ENCODE results near the gene GIPC1. TPM values are rescaled to one million over a fixed set of nuclear protein-coding genes. Genes with fewer than 3 reads are reported as not detected.
"Not testable (repeated sequence)": the region's sequence is repeated elsewhere in the genome, so short reads cannot be mapped to it uniquely, and the experiment has no call there.

GIPC1 gene, protein sequence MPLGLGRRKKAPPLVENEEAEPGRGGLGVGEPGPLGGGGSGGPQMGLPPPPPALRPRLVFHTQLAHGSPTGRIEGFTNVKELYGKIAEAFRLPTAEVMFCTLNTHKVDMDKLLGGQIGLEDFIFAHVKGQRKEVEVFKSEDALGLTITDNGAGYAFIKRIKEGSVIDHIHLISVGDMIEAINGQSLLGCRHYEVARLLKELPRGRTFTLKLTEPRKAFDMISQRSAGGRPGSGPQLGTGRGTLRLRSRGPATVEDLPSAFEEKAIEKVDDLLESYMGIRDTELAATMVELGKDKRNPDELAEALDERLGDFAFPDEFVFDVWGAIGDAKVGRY
- total RNA-seq, result 10 to 100 TPM; 28.7 to 92.0 (median 49.2) TPM

DNA sequence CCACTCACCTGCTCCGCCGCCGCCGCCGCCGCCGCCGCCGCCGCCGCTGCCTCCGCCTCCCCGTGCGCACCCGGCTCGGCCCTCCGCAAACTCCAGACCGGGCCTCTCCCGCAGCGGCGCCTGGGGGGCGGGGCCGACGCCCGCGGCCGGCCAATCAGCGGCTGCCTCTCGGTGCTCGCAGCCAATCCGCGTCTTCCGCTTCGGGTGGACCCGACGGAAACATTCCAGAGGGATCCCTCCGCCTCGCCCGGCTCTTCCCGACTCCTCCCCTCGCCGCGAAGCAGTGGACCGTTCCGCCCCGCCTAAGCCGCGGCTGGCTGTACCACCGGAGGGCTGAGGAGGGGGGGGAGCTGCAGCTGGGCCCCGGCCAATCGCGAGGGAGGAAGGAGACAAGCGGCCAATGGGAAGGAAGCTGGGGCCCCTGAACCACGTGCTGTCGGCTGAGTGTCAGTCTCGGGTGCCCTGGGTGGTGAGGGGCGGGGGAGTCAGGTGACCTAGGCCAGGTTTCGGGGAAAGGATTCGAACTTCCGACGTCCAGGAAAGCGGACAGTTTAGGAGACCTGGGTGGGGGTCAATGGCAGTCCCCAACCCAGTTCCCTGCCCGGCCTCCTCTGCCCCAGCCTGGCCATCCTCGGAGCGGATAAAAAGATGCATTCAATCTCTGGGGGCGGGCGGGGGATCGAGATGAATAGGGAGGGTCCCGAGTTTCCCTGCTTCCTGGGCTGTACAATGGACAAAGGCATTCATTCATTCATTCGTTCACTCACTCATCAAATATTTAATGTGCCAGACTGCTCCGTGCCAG lies at the start of gene GIPC1:
GIPC1 (minus strand) TSS at position 99 of the 805 bp plus-strand sequence. CDS start 13,151 bp downstream, outside the sequence.
- in situ Hi-C loops (cut with MboI; ENCODE audit: low pct_unique_long_range_greater_than_20kb in 2 of 9, low sequenced_read_pairs in 9 of 9, unreplicated experiment in 9 of 9), result no loop called here

DNA sequence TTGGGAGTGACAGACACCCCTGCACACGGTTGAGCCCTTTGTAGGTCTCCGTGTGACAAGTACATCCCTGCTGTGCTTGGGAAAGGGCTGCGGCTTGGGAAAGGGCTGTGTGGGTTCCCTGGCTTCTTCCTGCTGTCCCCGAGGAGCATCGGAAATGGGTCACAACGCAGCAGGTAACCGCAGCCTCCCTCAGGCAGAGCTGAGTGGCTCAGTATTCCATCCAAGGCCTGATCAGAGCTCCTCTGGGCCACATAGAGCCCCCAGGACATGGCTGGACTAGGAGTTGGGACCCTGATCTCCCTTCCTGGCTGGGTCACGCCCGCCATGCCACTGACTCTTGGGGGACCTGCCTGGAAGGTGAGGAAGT lies 49.8 kb upstream of the GIPC1 start:
- in situ Hi-C loops (cut with MboI; ENCODE audit: low pct_unique_long_range_greater_than_20kb in 2 of 9, low sequenced_read_pairs in 9 of 9, unreplicated experiment in 9 of 9), result no loop called here
- ATAC-seq (replicated peaks in 6 of 8), result no peak
- WGBS, 10 experiments, result 40 to 100% (median 78%) methylated on average over 1 to 4 of the region's 9 CpGs; no CpG with 5 or more reads in 4 of the 10 experiments
- Histone ChIP-seq H3K4me3 (no peak overlapping the region), H3K4me1 (replicated peaks in 1 of 2) (no peaks in the 10 kb centered on the region), H3K27ac (no peak overlapping the region)

More for the DNA sequence above, at the start of gene GIPC1:
- H3K4me3 ChIP-seq, result peak within 1 kb of the TSS; percentile 43 to 68 (median 56)
- peaks cover 5 to 11% of the 10 kb centered on the region in 2 donors for H3K4me1 ChIP-seq (replicated peaks in 1 of 2)
- peak; percentile 90 to 96 (median 94) for ATAC-seq (replicated peaks in 6 of 8)
- 0 to 80% (median 27%) methylated on average over 1 to 9 of the region's 71 CpGs; no CpG with 5 or more reads in 3 of the 10 experiments for WGBS, 10 experiments
- H3K27ac ChIP-seq, result peak within 1 kb of the TSS in 1 of 2 donors; percentile 16

DNA sequence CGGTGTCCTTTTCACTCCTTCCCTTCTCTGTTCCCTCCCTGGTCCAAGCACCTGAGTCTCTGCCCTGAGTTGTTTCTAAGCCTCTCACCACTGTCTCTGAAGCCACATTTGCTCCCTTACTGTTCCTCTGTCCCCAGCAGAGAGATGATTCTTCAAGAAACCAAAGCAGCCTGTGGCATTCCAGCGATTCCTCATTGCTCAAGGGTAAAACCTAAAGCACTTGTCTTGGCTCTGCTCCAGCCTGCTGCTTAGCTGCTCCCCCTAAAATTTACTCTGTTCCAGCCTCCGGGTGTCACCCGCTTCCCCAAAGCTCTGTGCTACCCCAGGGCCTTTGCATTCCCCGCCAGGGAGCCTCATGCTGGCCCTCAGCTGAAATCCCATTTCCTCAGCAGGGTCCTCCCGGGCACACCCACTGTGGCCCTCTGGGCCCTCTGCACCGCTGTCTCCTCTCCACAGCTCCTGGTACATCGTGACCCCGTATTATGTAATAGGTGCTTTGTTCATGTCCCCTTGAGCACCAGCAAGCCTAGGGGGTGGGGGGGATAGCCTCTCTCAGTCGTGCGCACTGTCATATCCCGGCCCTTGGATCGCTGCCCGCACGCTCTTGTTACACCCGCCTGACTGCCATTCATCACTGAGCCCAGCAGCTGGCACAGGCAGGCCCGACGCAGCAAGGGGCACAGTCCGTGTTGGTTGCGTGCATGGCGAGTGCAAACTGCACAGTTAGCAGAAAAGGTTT lies 49.2 kb upstream of the GIPC1 start:
- Histone ChIP-seq H3K4me1 (replicated peaks in 1 of 2) (no peaks in the 10 kb centered on the region), H3K4me3 (no peak overlapping the region), H3K27ac (no peak overlapping the region)
- in situ Hi-C loops (cut with MboI; ENCODE audit: low pct_unique_long_range_greater_than_20kb in 2 of 9, low sequenced_read_pairs in 9 of 9, unreplicated experiment in 9 of 9), result no loop called here
- WGBS, 10 experiments, result 50 to 100% (median 90%) methylated on average over 1 to 16 of the region's 21 CpGs; no CpG with 5 or more reads in 3 of the 10 experiments
- peak in 3 of 8 experiments; percentile 14 to 67 (median 32) for ATAC-seq (replicated peaks in 6 of 8)

DNA sequence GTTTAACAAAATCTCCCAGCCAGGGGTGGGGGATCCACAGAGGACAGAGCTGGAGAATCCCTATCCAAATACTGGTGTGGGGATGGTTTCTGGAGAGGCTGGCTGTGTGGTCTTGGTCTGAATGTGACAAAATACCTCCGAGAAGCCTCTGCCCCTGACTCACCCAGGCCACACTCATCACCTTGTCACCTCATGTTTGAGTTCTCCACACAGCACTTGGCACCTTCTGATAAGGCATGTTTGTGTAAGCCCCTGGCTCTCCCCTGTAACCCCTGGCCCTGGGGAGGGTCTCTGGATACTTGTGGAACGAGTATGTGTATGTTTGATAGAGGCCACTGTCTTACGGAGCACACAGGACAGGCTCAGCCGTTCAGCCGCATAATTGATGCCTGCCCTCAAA lies 48.1 kb upstream of the GIPC1 start:
- in situ Hi-C loops (cut with MboI; ENCODE audit: low pct_unique_long_range_greater_than_20kb in 2 of 9, low sequenced_read_pairs in 9 of 9, unreplicated experiment in 9 of 9), result no loop called here
- ATAC-seq (replicated peaks in 6 of 8), result no peak
- Histone ChIP-seq H3K4me3 (no peak overlapping the region), H3K4me1 (replicated peaks in 1 of 2) (no peaks in the 10 kb centered on the region), H3K27ac (peak overlapping the region in 1 of 2 donors; percentile 30)
- 84 to 100% (median 98%) methylated on average over 1 to 5 of the region's 5 CpGs; no CpG with 5 or more reads in 6 of the 10 experiments for WGBS, 10 experiments

DNA sequence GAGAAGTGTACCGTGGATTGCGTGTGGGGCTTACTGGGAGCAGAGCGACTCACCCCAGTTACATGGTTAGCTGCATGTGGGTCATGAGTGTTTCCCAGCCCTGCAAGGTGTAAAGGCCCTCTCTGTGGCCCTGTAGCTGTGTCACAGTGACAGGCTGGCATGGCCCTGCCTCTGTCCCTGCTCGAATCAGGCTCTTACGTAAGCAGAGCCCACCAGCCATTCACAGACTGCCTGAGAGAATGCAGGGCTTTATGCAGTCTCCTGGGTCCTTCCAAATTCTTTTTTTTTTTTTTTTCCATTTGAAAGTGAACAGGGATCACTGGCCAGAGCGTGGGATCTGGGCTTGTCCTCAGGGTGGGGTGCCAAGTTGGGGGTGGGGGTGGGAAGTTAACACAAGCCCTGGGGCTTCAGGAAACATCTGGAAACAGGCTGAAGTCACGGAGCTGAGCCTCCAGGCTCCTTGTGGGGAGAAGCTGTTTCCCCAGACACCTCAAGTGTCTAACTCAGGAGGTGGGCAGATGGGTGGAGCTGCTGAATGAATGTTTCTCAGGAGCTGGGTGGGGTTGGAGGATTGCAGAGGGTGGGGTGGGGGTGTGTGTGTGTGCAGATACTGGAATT lies 46.9 kb upstream of the GIPC1 start:
- peak in 5 of 8 experiments; percentile 35 to 93 (median 88) for ATAC-seq (replicated peaks in 6 of 8)
- in situ Hi-C loops (cut with MboI; ENCODE audit: low pct_unique_long_range_greater_than_20kb in 2 of 9, low sequenced_read_pairs in 9 of 9, unreplicated experiment in 9 of 9), result no loop called here
- Histone ChIP-seq H3K27ac (no peak overlapping the region), H3K4me3 (no peak overlapping the region), H3K4me1 (replicated peaks in 1 of 2) (peaks cover 0 to 2% of the 10 kb centered on the region in 2 donors)
- 17 to 82% (median 38%) methylated on average over 1 to 5 of the region's 7 CpGs; no CpG with 5 or more reads in 5 of the 10 experiments for WGBS, 10 experiments

DNA sequence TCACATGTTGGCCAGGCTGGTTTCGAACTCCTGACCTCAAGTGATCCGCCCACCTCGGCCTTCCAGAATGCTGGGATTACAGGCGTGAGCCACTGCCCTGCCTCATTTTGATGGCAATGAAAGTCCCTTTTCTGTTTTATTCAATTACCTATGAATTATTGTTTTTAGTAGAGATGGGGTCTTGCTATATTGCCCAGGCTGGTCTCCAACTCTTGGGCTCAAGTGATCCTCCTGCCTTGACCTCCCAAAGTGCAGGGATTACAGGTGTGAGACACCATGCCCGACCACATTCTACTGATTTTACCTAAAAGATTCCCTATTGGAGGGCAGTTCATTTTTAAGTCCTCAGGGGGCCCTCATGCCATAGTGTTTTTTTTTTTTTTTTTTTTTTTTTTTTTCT lies 46.1 kb upstream of the GIPC1 start:
- H3K4me3 ChIP-seq; in situ Hi-C loops (cut with MboI; ENCODE audit: low pct_unique_long_range_greater_than_20kb in 2 of 9, low sequenced_read_pairs in 9 of 9, unreplicated experiment in 9 of 9); ATAC-seq (replicated peaks in 6 of 8); H3K27ac ChIP-seq; H3K4me1 ChIP-seq (replicated peaks in 1 of 2): not testable (repeated sequence)
- WGBS, 10 experiments, result 17 to 84% (median 79%) methylated on average over 1 to 5 of the region's 5 CpGs; no CpG with 5 or more reads in 2 of the 10 experiments

DNA sequence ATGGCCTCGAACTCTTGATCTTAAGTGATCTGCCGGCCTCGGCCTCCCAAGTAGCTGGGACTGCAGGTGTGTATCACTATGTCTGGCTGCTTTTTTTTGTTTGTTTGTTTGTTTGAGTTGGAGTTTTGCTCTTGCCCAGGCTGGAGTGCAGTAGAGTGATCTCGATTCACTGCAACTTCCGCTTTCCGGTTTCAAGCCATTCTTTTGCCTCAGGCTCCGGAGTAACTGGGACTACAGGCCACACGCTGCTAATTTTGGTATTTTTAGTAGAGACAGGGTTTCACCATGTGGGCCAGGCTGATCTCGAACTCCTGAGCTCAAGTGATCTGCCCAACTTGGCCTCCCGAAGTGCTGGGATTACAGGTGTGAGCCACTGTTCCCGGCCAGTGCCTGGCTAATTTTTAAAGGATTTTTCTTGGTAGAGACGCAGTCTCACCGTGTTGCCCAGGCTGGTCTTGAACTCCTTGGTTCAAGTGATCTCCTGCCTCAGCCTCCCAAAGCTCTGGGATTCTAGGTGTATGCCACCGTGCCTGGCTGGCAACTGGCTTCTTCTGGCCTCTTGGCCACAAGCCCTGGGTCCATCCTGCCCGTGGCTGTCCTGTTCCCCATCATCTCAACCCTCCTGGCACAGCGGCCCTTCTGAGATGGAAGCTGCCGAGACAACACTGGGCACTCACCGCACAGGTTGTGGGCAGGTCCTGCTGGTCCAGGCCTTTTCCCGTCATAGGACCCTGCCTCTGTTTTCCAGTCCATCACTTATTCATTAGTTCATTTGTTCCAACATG lies 45.0 kb upstream of the GIPC1 start:
- Histone ChIP-seq H3K4me1 (replicated peaks in 1 of 2) (peaks cover 7 to 12% of the 10 kb centered on the region in 2 donors), H3K27ac (no peak overlapping the region), H3K4me3 (no peak overlapping the region)
- ATAC-seq (replicated peaks in 6 of 8), result no peak
- in situ Hi-C loops (cut with MboI; ENCODE audit: low pct_unique_long_range_greater_than_20kb in 2 of 9, low sequenced_read_pairs in 9 of 9, unreplicated experiment in 9 of 9), result no loop called here
- WGBS, 10 experiments, result 92 to 100% (median 96%) methylated on average over 1 to 14 of the region's 19 CpGs; no CpG with 5 or more reads in 1 of the 10 experiments

DNA sequence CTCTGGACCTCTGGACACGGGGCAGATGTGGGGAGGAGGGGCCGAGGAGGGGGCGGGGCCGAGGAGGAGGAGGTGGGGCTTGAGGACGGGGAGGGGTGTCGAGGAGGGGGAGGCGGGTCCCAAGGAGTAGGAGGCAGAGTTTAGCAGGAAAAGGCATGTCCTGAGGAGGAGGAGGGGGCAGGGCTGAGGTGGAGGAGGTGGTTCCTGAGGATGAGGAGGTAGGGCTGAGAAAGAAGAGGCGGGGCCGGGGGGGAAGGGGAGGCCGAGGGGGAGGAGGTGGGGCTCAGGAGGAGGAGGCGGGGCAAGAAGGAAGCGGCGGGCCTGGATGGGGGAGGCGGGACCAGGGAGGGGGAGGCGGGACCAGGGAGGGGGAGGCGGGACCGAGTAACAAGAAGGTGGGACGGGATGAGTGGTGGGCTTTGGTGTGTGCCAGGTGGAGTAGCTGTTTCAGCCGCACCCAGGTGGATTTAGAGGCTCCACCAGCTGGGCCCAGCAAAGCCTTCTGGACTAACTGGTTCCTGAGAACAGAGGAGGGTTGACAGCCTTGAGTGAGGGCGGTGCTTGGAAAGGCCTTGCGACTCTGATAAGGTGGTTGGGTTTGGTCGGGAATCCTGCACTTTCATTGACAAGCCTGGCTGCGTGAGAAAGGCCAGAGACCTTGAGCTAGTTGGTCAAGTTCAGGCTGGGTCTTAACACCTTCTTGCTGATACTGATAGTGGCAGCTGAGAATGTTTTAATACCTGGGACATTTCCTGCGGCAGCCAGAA lies 41.2 kb upstream of the GIPC1 start:
- no peak overlapping the region for H3K27ac ChIP-seq
- peak; percentile 42 to 95 (median 72) for ATAC-seq (replicated peaks in 6 of 8)
- peaks cover 7 to 12% of the 10 kb centered on the region in 2 donors for H3K4me1 ChIP-seq (replicated peaks in 1 of 2)
- in situ Hi-C loops (cut with MboI; ENCODE audit: low pct_unique_long_range_greater_than_20kb in 2 of 9, low sequenced_read_pairs in 9 of 9, unreplicated experiment in 9 of 9), result no loop called here
- peak overlapping the region in 1 of 5 donors; percentile 20 for H3K4me3 ChIP-seq
- 0 to 100% (median 75%) methylated on average over 1 to 4 of the region's 24 CpGs; no CpG with 5 or more reads in 4 of the 10 experiments for WGBS, 10 experiments

DNA sequence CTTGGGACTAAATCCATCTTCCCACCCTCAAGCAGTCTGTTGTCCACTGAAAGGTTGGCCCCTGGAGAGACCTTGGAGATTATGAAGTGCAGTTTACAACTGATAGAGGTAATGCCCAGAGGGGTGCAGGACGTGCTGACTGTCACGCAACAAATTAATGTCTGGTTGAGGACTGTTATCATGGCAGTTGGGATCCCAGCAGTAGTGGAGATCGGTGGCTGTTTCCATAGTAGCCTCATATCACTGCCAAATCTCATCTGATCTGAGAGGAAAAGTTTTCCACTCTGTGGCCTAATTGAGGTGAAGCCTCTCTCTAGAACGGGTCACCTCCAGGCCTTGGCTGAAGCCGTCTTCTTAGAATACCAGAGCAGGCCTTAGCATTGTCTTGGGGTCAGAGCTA lies 37.5 kb upstream of the GIPC1 start:
- no peak for ATAC-seq (replicated peaks in 6 of 8)
- no peak overlapping the region for H3K27ac ChIP-seq
- in situ Hi-C loops (cut with MboI; ENCODE audit: low pct_unique_long_range_greater_than_20kb in 2 of 9, low sequenced_read_pairs in 9 of 9, unreplicated experiment in 9 of 9), result no loop called here

DNA sequence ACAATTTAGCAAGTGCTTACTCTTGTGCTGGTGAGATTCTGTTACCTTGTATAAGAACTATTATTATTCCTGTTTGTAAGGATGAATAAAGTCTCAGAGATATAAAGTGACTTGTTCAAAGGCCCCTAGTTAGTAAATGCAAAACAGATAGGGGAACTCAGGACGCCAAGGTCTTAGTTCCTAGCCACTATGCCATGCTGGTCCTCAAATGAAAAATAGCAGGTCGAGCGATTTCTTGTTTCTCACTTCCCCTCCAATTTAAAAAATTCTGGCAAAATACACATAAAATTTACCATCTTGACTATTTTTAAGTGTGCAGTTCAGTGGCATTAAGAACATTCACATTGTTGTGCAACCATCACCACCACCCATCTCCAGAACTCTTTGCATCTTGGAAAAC lies 34.6 kb upstream of the GIPC1 start:
- Histone ChIP-seq H3K4me3 (peak overlapping the region; percentile 57 to 87 (median 74)), H3K4me1 (replicated peaks in 1 of 2) (peaks cover 4 to 7% of the 10 kb centered on the region in 2 donors), H3K27ac (no peak overlapping the region)
- no peak for ATAC-seq (replicated peaks in 6 of 8)
- WGBS, 10 experiments, result 0 to 100% (median 62%) methylated on average over 1 to 3 of the region's 3 CpGs; no CpG with 5 or more reads in 1 of the 10 experiments
- in situ Hi-C loops (cut with MboI; ENCODE audit: low pct_unique_long_range_greater_than_20kb in 2 of 9, low sequenced_read_pairs in 9 of 9, unreplicated experiment in 9 of 9), result no loop called here

More for the DNA sequence above, 37.5 kb upstream of the GIPC1 start:
- Histone ChIP-seq H3K4me3 (no peak overlapping the region), H3K4me1 (replicated peaks in 1 of 2) (peaks cover 14 to 16% of the 10 kb centered on the region in 2 donors)
- 81 to 100% (median 89%) methylated on average over 1 to 5 of the region's 5 CpGs; no CpG with 5 or more reads in 2 of the 10 experiments for WGBS, 10 experiments

DNA sequence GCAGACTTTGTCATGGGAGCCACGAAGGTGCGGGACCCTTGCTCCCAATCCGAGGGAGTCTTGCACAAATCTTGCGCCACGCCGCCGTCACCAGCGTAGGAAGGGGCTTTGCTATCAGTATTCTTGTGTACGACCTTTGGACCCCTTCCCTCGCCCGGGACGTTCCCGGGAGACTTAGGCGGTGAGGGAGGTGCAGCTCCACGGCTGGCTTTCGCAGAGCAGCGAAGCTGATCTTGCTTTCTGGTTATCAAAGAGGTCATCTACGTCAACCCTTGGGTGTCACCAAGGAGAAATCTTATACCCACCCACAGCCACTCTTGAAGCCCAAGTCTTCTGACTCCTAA lies 34.0 kb upstream of the GIPC1 start:
- in situ Hi-C loops (cut with MboI; ENCODE audit: low pct_unique_long_range_greater_than_20kb in 2 of 9, low sequenced_read_pairs in 9 of 9, unreplicated experiment in 9 of 9), result no loop called here
- 0% methylated on average over 1 to 8 of the region's 18 CpGs; no CpG with 5 or more reads in 6 of the 10 experiments for WGBS, 10 experiments
- Histone ChIP-seq H3K4me3 (peak overlapping the region; percentile 57 to 87 (median 74)), H3K4me1 (replicated peaks in 1 of 2) (peaks cover 4 to 7% of the 10 kb centered on the region in 2 donors), H3K27ac (peak overlapping the region; percentile 74 to 79)
- peak in 5 of 8 experiments; percentile 0 to 1 (median 1) for ATAC-seq (replicated peaks in 6 of 8)

All from motor neuron (in vitro differentiated cells).